Stimulated activated CD4-positive, alpha-beta T cell treated with anti-CD3 and anti-CD28 coated beads, TNF-alpha, amount 100 ng/mL, for 4 hours (primary cell): ENCODE data around the gene BEND3.
"Not testable (repeated sequence)": the region's sequence is repeated elsewhere in the genome, so short reads cannot be mapped to it uniquely, and the experiment has no call there.

Experiments
- DNase-seq, 3 experiments: peaks; one replicate each; pipeline ENCODE4 v3.0.0-alpha.2; 2020; ENCODE audit warnings: low read depth in 3 of 3

Gene BEND3

DNA sequence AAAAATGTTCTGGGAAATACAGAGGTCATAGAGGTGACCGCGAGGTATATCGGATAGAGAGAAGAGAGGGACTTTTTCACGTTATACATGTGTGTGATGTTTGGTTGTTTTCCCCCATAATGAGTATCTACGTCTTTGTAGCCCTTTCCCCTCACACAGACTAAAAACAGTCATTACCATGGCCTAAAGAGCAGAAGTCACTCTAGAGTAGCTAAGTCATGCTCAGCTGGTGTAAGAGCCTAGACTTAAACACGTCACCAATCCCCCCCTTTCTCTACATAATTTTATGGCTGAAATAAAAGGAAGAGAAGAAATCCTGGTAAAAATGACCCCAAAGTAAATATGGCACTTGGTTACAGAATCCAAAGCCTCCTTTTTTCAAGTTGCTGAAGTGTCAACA lies 6.0 kb upstream of the BEND3 start:
- no peak for DNase-seq

DNA sequence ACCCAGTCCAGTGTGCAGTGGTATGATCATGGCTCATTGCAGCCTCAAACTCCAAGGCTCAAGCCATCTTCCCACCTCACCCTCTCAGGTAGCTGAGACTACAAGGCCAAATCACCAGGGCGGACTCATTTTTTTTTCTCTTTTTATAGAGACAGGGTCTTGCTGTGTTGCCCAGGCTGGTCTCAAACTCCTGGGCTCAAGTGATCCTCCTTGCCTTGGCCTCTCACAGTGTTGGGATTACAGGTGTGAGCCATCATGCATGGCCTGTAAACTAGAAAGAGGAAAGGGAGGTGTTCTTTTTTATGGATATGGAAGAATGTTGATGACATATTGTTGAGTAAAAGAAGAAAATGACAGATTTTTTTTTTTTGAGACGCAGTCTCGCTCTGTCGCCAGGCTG lies 5.1 kb upstream of the BEND3 start:
- DNase-seq: no peak

DNA sequence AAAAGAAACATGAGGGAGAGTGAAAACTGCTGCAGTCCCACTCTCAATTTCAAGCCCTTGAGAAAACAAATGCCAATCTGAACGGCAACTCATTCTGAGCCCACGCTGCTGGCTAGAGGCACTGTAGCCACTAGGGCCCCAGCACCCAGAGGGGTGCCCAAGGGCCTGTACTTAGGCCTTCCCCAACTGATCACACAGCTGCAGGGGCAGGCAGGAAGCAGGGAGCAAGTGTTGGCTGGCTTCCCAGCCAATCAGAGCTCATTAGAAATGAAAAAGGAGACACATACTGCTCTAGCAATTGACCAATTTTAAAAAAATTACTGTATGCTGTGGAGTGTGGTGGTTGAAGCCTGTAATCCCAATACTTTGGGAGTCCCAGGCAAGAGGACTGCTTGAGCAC lies 3.7 kb upstream of the BEND3 start:
- no peak for DNase-seq

DNA sequence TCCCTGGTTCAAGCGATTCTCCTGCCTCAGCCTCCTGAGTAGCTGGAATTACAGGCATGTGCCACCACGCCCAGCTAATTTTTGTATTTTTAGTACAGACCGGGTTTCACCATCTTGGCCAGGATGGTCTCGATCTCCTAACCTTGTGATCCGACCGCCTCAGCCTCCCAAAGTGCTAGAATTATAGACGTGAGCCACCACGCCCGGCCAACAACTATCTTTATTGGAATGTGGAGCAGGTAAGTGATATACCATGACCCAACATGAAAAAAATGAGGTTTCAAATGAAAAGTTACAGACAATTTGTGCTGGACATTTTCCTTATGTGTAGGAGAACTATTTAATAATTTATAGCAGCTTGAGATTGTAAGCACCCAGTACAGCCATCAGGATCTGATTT lies 3.2 kb upstream of the BEND3 start:
- not testable (repeated sequence) for DNase-seq

DNA sequence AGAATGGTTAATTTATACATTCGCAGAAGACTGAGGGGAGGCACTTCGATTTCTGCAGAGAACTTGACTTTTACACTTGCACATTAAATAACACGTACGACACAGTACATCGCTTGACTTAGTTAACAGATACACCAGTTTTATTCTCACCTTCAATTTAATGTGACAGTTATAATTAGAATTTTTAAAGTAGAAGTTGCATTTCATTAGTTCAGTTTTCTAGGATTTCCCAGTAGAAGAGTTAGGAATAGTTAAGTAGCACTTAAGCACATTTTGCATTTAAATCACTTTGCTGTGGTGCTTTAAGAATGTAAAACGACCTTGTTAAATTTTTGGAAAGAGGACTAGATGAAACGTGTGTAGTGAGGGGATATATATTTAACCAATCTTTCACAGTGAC lies 1.6 kb upstream of the BEND3 start:
- DNase-seq: no peak

DNA sequence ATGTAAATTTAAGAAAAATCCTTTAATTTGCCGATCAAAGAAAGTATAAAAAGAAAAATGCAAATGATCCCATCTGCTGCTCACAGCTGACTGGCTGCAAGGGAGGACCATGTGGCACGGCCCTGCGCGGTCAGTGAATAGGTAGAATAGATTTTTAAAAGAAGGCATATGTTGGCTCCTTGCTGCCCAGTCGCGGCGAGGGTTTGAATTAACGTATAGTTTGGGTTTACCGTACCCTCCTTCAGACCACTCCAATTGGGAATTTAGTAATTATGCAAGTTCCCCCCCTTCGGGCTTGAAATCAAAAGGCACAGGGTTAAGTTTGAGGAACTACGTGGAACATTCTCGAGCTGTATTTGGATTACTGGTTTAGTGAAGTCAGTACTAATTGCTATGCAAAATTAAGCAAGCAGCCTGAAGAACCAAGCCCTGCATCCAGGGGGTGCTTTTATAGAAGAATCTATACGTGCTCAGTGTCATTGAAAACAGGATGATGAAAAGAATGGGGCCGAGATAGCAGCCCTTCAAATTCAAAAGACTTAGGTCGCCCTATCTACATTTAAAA lies 1.1 kb upstream of the BEND3 start:
- no peak for DNase-seq

DNA sequence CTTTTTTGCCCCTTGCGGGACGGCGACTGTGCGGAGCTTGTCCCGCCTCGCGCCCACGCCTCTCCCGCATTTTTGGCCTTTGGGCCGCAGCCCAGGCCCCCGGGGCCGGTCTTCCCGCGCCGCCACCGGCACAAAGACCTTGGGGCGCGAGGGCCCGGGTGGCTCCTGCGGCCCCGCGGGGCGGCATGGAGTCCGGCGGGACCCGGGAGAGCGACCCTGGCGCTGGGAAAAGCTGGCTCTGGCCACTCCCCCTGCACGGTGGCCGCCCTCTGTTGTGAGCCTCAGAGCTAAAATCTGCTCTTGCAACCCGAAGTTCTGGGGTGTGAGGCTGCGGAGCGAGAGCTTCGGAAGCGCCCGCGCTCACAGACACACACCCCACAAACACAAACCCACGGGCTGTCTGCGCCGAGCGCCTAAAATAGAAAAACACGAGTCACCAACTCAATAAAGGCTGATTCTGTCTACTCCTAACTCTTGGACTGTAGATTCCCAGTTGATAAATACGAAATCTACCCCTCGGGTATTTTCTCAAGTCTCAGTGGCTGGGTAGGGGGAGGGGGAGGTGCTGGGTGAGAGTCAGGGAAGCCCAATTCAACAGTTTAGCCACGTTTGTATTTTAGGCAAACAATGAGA lies 496 bp upstream of the BEND3 start:
- DNase-seq: peak; percentile 19 to 21 (median 20)

DNA sequence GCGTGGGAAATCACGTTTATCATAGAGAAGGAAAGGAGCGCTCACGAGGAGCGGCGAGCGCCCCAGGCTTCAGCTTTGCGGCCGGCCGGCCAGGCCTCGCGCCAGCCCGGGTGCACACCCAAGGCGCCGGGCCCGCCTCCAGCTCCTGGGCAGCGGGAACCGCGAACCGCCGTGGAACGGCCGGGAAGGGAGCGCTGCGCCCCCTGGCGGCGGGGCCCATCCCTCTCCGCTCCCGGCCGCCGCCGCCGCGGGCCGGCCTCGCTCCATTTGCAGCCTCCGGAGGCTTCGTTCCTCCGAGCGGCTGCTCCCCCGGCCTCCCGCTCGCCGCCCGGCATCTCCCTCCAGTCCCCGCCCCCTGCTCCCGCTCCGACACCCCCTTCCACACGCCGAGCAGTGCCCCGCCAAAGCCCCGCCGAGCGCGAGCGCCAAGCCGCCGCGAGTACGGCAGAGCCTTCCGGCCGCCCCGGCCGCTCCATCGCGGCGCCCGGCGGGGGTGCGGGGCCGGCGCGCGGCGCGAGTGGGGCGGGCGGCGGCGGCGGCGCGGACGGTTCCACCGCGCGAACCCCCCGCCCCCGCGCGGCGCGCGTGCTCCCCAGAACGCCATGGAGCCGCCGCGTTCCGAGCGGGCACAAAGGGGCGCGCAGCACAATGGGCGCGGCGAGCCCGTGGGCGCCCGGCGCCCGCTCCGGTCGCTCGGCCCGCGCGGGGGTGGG lies 946 bp downstream of the BEND3 start:
- peak; percentile 42 to 62 (median 52) for DNase-seq

DNA sequence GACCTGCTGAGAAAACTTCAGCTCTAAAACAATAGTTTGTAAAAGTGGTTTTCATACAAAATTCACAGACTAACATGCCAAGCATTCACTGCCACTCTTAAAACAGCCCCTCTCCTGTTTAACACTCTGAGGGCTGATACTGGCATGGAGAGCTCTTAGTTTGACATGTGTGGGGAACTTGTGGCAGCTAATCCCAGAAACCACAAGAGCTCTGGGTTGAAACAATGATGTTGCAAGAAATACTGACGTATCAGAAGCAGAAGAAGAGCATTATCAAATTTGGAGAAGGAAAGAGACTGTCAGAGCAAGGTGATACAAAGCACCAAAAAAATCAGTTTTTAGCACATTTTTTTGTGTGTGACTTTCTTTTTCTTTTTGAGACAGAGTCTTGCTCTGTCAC lies 5.1 kb downstream of the BEND3 start:
- no peak for DNase-seq

DNA sequence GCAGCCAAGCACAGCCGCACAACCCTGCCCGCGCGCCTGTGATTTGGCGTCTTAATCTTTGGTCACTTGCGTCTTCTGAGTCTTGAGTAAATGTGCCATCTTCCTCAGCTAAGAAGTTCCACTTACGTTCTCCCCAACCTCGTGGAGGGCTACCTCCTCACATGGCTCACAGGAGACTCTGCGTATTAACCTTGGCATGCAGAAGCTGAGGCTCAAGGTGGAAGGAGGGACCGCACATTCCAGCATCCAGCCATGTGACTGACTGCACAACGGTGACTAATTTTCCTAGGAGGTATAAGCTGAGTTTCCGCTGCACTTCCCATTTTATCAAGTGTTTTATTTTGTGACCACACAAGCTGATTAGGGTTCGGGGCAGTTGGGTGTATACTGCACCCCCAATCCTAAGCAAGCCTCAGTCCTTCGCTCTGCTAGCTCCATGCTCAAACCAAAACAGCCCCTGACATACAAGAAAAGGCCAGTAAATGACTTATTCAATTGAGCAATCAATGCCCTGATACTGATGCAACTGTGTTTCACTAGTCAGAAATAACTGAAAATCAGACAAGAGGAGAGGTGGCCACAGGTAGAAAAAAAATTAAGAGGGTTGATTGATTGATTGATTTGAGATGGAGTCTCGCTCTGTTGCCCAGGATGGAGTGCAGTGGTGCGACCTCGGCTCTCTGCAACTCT lies 7.0 kb downstream of the BEND3 start:
- no peak for DNase-seq

DNA sequence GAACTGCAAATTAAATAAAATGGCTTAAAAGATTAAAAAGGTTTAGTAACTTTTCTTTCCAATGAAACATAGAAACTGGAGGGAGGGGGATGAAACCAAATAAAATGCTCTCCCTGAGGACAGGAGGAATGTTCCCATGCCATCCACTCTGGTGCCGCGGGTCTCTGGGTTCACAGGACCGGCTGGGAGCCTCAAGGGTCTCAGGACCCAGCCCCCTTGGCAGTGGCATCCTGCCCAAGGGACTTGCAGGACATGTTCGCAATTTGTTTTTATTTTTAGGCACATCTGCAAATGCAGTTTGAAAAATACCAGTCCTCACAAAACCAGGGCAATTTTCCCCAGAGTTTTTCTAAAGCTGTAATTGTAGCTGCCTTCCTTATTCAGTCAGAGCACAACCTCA lies 7.5 kb downstream of the BEND3 start:
- DNase-seq: no peak

DNA sequence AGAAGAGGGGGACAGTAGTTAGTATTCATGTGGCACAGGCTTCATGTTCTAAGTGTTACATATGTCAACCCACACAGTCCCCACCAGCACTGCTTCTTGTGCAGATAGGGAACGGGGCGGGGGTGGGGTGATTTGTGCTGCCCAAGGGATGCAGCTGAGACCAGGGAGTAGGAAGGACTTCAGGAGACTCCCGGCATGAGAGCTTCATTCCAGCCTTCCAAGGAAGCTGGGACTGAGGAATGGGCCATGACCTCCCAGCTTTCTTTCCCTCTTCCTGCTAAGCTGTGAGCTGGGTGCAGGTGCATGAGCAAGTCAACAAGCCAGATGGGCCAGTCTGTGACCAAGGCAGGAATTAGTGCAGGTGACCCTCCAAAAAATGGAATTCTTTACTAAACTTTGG lies 9.2 kb downstream of the BEND3 start:
- no peak for DNase-seq

DNA sequence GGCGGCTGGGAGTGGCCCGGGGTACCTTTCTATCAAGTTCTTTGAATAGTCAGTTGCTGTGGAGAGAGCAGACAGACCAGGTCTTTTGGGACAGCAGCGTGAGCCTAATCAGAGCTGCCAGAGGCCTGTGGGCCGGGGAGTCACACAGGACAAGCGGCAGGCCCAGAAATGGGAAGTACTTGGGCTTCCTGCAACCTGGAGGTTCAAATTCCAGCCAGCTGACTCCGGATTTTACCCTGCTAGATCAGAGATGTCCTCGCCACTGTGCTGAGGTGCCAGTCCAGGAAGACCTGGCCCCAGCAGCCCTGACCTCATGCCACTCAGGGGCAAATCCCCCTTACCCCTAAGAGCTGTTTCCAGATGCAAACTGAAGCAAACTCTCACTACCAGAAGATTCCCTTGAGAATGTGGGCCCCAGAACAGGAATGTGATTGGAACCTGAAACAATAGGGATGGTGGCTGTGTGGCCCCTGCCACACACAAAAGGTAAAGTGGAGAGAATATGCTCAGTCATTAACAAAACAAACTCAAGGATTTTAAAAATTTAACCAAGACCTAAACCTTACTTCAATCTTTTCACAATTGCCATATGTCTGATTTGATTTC lies 9.7 kb downstream of the BEND3 start:
- no peak for DNase-seq

DNA sequence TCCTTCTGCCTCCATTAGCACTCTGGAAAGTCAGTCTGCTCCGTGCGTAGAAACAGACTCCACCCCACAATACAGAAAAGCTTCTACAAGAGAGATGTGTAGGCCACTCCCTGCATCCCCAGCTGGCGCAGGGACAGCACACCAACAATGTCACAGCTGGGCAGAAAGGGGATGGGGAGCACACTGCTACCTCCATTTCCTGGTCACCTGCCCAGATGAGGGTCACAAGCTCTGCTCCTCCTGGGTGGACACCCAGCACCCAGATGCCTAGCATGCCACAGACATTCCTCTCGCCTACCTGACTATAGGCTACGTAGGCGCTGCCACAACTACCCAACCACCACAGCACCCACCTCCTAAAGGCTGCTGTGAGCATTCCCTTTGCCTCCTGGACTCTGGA lies 12.2 kb downstream of the BEND3 start:
- DNase-seq: no peak

DNA sequence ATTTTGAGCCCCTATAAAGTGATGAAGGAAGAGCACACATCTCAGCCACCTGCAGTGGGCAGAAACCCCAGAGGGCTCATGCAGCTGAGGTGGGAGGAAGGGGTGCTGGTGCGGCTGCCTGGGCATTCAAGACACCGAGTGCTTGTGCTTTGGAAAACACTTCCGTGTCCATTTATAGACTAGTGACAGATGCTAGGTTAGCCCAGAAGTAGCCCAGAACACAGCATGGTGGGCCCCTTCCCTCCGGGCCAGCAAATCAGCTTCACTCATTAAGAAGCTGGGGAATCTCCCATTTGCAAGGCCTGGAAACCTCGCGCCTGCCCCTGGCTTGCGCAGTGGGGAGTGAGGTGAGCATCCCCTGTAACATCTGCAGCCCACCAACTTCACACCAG lies 12.9 kb downstream of the BEND3 start:
- no peak for DNase-seq

DNA sequence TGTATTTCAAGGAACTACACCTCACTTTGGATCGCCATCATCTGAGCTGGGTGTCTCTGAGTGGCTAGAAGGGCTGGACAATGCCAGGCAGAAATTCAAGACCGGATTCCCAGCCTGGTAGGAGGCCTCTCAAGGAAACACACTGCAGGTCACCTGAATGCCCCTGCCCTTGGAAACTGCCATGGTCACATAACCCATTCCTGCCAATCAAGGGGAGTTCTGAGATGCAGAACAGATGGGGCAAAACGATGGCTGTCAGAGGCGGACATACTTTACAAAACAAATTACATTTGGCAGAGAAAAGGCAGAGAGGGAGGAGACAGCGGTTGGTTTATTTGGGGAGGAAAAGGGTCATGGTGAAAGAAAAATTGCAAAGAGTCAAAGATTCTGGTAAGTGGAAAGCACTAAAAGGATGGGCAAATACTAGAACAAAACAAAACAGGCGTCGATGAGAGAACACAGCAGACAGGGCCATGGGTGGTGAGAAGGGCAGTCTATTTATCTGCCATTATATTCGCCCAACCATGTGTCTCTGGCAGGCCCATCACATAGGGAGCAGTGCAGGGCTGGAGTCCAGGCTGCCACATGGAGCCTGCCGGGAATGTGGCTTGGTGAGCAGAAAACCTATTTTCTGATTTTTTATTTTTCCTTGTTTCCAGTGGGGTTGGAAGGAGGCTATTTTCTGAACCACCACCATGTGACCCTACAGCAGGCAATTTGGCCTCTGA lies 13.5 kb downstream of the BEND3 start:
- no peak for DNase-seq

DNA sequence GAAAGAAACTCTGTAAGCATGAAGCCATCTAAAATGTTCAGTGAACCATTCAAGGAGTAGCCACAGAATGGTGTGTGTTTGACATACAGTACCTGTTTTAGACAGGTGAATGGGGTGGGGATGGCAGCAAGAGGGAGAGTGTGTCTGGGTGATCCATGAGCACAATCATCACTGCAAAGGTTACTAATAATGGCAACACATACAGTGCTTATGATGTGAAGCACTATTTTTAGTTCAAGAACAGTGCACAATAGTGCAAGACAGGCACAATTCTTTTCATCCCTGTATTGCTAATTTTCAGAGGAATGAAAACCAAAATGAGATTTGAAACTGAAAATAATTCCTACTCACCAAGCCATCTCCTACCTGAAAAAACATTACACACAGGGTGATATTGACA lies 14.1 kb downstream of the BEND3 start:
- no peak for DNase-seq

DNA sequence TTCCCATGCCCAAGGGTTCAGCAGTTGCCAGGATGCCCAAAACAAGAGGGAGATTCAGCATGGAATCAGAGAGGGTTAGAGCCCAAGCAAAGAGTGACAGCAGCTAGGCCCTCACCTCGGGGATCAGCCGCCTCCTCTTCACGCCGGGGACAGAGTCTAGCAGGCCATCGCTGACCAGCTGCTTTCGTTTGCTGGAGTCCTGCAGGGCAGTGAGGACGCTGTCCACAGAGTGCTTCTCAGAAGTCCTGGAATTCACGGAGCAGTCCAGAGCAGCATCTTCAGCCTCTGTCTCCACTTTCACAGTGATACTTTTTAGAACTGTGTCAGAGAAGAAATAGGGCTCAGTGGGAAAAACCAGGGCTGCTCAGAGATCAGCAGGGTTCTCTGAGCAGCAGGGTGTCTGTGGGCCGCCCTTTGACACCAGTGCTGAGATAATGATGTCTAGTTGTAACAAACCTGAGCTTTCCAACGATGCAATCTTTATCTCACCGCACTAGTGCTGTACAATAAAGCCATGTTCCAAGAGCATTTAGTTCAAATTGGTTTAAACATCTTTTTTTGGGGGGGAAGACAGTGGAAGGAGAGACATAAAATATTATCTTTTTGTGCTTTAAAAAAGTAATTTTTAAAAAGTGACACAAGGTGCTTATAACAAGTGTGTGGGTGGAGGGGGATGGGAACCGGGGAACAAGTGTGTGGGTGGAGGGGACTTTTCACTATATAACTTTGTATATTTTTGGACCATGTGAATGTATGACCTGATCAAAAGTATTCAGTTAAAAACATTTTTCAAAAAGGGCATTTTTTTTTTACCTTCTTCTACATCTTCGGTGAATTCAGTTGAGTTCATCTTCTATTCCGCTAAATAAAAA lies 16.6 kb downstream of the BEND3 start:
- DNase-seq: no peak

DNA sequence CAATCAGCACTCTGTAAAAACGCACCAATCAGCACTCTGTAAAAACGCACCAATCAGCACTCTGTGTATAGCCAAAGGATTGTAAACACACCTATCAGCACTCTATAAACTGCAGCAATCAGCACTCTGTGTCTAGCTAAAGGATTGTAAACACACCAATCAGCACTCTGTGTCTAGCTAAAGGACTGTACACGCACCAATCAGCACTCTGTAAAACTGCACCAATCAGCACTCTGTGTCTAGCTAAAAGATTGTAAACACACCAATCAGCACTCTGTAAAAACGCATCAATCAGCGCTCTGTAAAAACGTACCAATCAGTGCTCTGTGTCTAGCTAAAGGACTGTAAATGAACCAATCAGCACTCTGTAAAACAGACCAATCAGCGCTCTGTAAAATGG lies 30.9 kb downstream of the BEND3 start:
- DNase-seq: not testable (repeated sequence)

DNA sequence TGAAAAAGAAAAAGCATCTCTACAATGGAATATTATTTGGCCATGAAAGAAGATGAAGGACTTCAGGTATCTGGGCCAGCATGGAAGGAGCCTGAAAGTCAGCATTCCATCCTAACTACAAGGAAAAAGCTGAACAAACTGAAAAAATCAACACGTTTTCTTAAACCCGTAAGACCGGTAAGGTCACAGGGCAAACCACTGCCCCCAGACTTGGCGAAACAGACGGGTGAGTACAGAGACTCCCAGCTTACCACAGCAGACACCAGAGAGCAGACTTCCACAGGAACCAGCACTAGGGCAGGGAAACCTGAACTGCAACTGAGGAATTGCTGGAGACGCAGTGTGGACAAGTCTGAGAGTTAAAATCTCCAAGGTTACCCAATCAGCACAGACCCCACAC lies 31.4 kb downstream of the BEND3 start:
- DNase-seq: no peak
